Loucy (cell line): Measurements from ENCODE around the gene FOXJ3.

ENCODE experiments used
- H2AFZ ChIP-seq: fragments of 200-600 bp; sonication (generic); 2 replicates; pipeline ENCODE4 v1.6.0; 2016; ENCODE audit warnings: antibody characterized with exemption, mild to moderate bottlenecking, low read length, moderate library complexity
- H3F3A ChIP-seq: fragments of 200-600 bp; 2 replicates; pipeline ENCODE4 v1.6.0; 2016; ENCODE audit warnings: antibody characterized with exemption, low read depth, mild to moderate bottlenecking
- H3K27me3 ChIP-seq: fragments of 200-600 bp; sonication (generic); 2 replicates; pipeline ENCODE4 v1.6.1; 2014; ENCODE audit warnings: low read length, mild to moderate bottlenecking; ENCODE audit not compliant: insufficient read depth, poor library complexity, severe bottlenecking
- H3K36me3 ChIP-seq: fragments of 200-600 bp; sonication (generic); 2 replicates; pipeline ENCODE4 v1.6.1; 2016; ENCODE audit warnings: low read length; ENCODE audit not compliant: insufficient read depth
- H3K4me1 ChIP-seq: fragments of 200-600 bp; sonication (generic); 2 replicates; pipeline ENCODE4 v1.5.1; 2014; ENCODE audit warnings: low read length, mild to moderate bottlenecking; ENCODE audit not compliant: insufficient read depth, poor library complexity, severe bottlenecking
- H3K4me2 ChIP-seq: fragments of 200-600 bp; sonication (generic); 2 replicates; pipeline ENCODE4 v1.6.0; 2014; ENCODE audit warnings: antibody characterized with exemption, low read length, low read depth, mild to moderate bottlenecking; ENCODE audit not compliant: poor library complexity, severe bottlenecking
- H3K4me3 ChIP-seq: fragments of 200-600 bp; sonication (generic); 2 replicates; pipeline ENCODE4 v1.5.1; 2014; ENCODE audit warnings: low read length, mild to moderate bottlenecking, mixed read lengths; ENCODE audit not compliant: poor library complexity, severe bottlenecking
- H3K79me2 ChIP-seq: fragments of 200-600 bp; sonication (generic); 2 replicates; pipeline ENCODE4 v1.6.1; 2014; ENCODE audit warnings: low read length; ENCODE audit not compliant: insufficient read depth
- H3K9ac ChIP-seq: fragments of 200-600 bp; sonication (generic); 2 replicates; pipeline ENCODE4 v1.6.0; 2014; ENCODE audit warnings: mild to moderate bottlenecking, low read depth, low read length, moderate library complexity; ENCODE audit not compliant: poor library complexity, severe bottlenecking
- H3K9me2 ChIP-seq: fragments of 200-600 bp; sonication (generic); replicated peaks from 2 replicates; pipeline ENCODE4 v1.6.1; 2016; ENCODE audit warnings: low read depth, low read length, mixed read lengths
- H3K9me3 ChIP-seq: fragments of 200-600 bp; sonication (generic); 2 replicates; pipeline ENCODE4 v1.6.1; 2014; ENCODE audit warnings: mild to moderate bottlenecking, antibody characterized with exemption, low read length, low read depth; ENCODE audit not compliant: insufficient read depth
- H4K20me1 ChIP-seq: fragments of 200-600 bp; sonication (generic); 2 replicates; pipeline ENCODE4 v1.6.0; 2014; ENCODE audit warnings: antibody characterized with exemption, low read length, mild to moderate bottlenecking; ENCODE audit not compliant: insufficient read depth, poor library complexity, severe bottlenecking
- CTCF ChIP-seq: fragments of 200-600 bp; sonication (generic); conservative IDR thresholded peaks from 2 replicates; pipeline ENCODE4 v1.5.1; 2014; ENCODE audit warnings: mild to moderate bottlenecking, antibody characterized with exemption, low read length
- EZH2phosphoT487 ChIP-seq: fragments of 200-600 bp; IDR thresholded peaks from 2 replicates; pipeline ENCODE4 v1.6.1; 2018; ENCODE audit warnings: antibody characterized with exemption, mild to moderate bottlenecking, moderate library complexity, borderline replicate concordance

FOXJ3 gene

GRCh38 chr1:42137766-42138165, 197.3 kb downstream of the FOXJ3 start:
- no peaks in the 10 kb centered on the region for H3K27me3 ChIP-seq
- H3K4me1 ChIP-seq: no peaks in the 10 kb centered on the region
- H3F3A ChIP-seq: no peaks in the 10 kb centered on the region
- H4K20me1 ChIP-seq: no peaks in the 10 kb centered on the region
- H3K79me2 ChIP-seq: no peaks in the 10 kb centered on the region
- H3K9me2 ChIP-seq: no peaks in the 10 kb centered on the region
- H3K9me3 ChIP-seq: no peaks in the 10 kb centered on the region
- TF ChIP-seq CTCF (no peak), EZH2phosphoT487 (no peak)
- no peak overlapping the region for H3K9ac ChIP-seq
- no peak overlapping the region for H3K4me2 ChIP-seq
- H3K4me3 ChIP-seq: no peak overlapping the region
- no peak overlapping the region for H2AFZ ChIP-seq
- H3K36me3 ChIP-seq: no peaks in the 10 kb centered on the region

- no peak for TF ChIP-seq EZH2phosphoT487
- TF ChIP-seq CTCF: no peak
- H3K9me2 ChIP-seq: no peaks in the 10 kb centered on the region
- no peak overlapping the region for H3K4me3 ChIP-seq
- H3K4me2 ChIP-seq: no peak overlapping the region
- no peaks in the 10 kb centered on the region for H3K79me2 ChIP-seq
- no peak overlapping the region for H2AFZ ChIP-seq
- no peaks in the 10 kb centered on the region for H4K20me1 ChIP-seq
- no peaks in the 10 kb centered on the region for H3F3A ChIP-seq
- no peaks in the 10 kb centered on the region for H3K36me3 ChIP-seq
- H3K4me1 ChIP-seq: no peaks in the 10 kb centered on the region
- no peaks in the 10 kb centered on the region for H3K9me3 ChIP-seq
- no peak overlapping the region for H3K9ac ChIP-seq
- no peaks in the 10 kb centered on the region for H3K27me3 ChIP-seq
These were observed 198.6 kb downstream of the FOXJ3 start for GRCh38 chr1:42136466-42136865.

- Histone ChIP-seq H3F3A (no peaks in the 10 kb centered on the region), H3K4me2 (no peak overlapping the region), H3K9me2 (no peaks in the 10 kb centered on the region)
These were observed 199.6 kb downstream of the FOXJ3 start for GRCh38 chr1:42135426-42135825.

More at GRCh38 chr1:42135426-42135825, 199.6 kb downstream of the FOXJ3 start:
- no peak overlapping the region for H3K9ac ChIP-seq
- TF ChIP-seq CTCF (no peak), EZH2phosphoT487 (no peak)
- no peaks in the 10 kb centered on the region for H3K36me3 ChIP-seq
- no peaks in the 10 kb centered on the region for H3K79me2 ChIP-seq
- H3K27me3 ChIP-seq: no peaks in the 10 kb centered on the region
- H3K4me1 ChIP-seq: no peaks in the 10 kb centered on the region
- no peak overlapping the region for H2AFZ ChIP-seq
- H3K4me3 ChIP-seq: no peak overlapping the region
- H4K20me1 ChIP-seq: no peaks in the 10 kb centered on the region
- no peaks in the 10 kb centered on the region for H3K9me3 ChIP-seq
